DMS 273 treated with DMSO at 0.1 percent for 48 hours (cell line): ENCODE measurements around the gene EMILIN3.
A peak's percentile ranks its signal among the peaks of the same experiment; 100 is the strongest.

Experiments
- DNase-seq: peaks from one replicate; lab custom pipeline; 2025; lab: John Stamatoyannopoulos, UW

EMILIN3 gene

GRCh38 chr20:41366546-41367392, at the start of gene EMILIN3:
EMILIN3 (minus strand) TSS chr20:41366818; CDS start chr20:41366634, 184 bp downstream.
- no peak for DNase-seq

GRCh38 chr20:41415191-41415590, 48.6 kb upstream of the EMILIN3 start:
- DNase-seq, result no peak

- no peak for DNase-seq
These were observed 46.6 kb upstream of the EMILIN3 start for GRCh38 chr20:41413169-41413568.

GRCh38 chr20:41412324-41413120, 45.9 kb upstream of the EMILIN3 start:
- no peak for DNase-seq

GRCh38 chr20:41411391-41411847, 44.8 kb upstream of the EMILIN3 start:
- peak; percentile 1 for DNase-seq

- peak; percentile 40 for DNase-seq
These were observed 42.4 kb upstream of the EMILIN3 start for GRCh38 chr20:41408986-41409385.

- DNase-seq, result no peak
These were observed 41.7 kb upstream of the EMILIN3 start for GRCh38 chr20:41408156-41408794.

GRCh38 chr20:41407607-41408006, 41.0 kb upstream of the EMILIN3 start:
- DNase-seq, result no peak

GRCh38 chr20:41406896-41407444, 40.4 kb upstream of the EMILIN3 start:
- no peak for DNase-seq

- DNase-seq, result no peak
These were observed 39.7 kb upstream of the EMILIN3 start for GRCh38 chr20:41406353-41406752.

- no peak for DNase-seq
These were observed 38.8 kb upstream of the EMILIN3 start for GRCh38 chr20:41405436-41405835.

GRCh38 chr20:41403604-41404003, 37.0 kb upstream of the EMILIN3 start:
- DNase-seq, result no peak

GRCh38 chr20:41398408-41398807, 31.8 kb upstream of the EMILIN3 start:
- no peak for DNase-seq

- DNase-seq, result no peak
These were observed 29.3 kb upstream of the EMILIN3 start for GRCh38 chr20:41395667-41396664.

- DNase-seq, result no peak
These were observed 28.5 kb upstream of the EMILIN3 start for GRCh38 chr20:41394931-41395666.

GRCh38 chr20:41394081-41394480, 27.5 kb upstream of the EMILIN3 start:
- DNase-seq, result no peak

- DNase-seq, result no peak
These were observed 27.1 kb upstream of the EMILIN3 start for GRCh38 chr20:41393705-41394066.

GRCh38 chr20:41392871-41393704, 26.5 kb upstream of the EMILIN3 start:
- DNase-seq, result no peak

- DNase-seq, result no peak
These were observed 25.7 kb upstream of the EMILIN3 start for GRCh38 chr20:41392295-41392694.
